ENCODE results near the gene MPP4.

Gene MPP4

DNA sequence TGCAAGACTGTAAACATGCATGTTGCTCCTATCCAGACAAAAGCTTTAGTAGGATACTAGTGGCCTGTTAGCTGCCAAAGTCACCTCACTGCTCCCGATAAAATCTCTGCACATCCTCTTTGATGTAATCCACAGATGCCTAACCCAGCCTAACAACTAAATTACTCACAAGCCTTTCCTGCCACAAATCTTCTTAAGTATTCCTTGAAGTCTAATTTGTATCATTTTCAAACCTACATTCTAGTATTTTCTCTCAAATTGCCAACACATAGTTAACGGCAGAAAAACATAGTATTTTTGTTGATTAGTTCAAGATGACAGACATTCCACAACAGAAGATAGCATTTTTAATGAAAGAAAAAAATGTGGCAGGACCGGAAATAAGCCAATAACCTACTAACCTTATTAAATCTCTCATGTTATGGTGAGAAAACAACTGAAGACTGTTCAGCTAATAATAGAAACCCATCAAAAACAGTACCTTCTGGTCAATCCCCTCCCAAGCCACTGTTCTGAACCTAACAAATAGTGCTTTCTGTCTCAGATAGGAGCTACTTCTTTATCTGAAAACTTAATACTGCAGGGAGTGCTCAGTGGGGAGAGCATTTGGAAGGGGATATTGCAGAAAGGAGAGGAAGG lies at the start of gene MPP4:
MPP4 (minus strand) TSS at position 57 of the 639 bp plus-strand sequence. CDS start 4,690 bp downstream, outside the sequence.
- ATAC-seq, result peak; percentile 65
- TF ChIP-seq ESRRG (CRISPR knock-in tag; IDR thresholded peaks at IDR 0.05) (no peak), TCF4 (CRISPR knock-in tag; IDR thresholded peaks at IDR 0.05; ENCODE audit: borderline replicate concordance) (peak; percentile 72; the same call in 1 of the 2 replicates), ZFP3 (CRISPR knock-in tag; IDR thresholded peaks at IDR 0.05) (no peak), ZNF565 (CRISPR knock-in tag; conservative IDR thresholded peaks at IDR 0.05; ENCODE audit: low read depth) (no peak), TSHZ2 (CRISPR knock-in tag; IDR thresholded peaks at IDR 0.05) (no peak), CREB5 (CRISPR knock-in tag; IDR thresholded peaks at IDR 0.05; ENCODE audit: low read depth) (0 out of 2 replicates have a peak, but pooled peaks have one; percentile 38), ZNF70 (CRISPR knock-in tag; IDR thresholded peaks at IDR 0.05) (peak; percentile 77), OSR1 (CRISPR knock-in tag; IDR thresholded peaks at IDR 0.05) (no peak), SNAI2 (CRISPR knock-in tag; IDR thresholded peaks at IDR 0.05) (no peak), ZFP30 (CRISPR knock-in tag; IDR thresholded peaks at IDR 0.05) (no peak), TOX (CRISPR knock-in tag; IDR thresholded peaks at IDR 0.05; ENCODE audit: borderline replicate concordance) (peak; percentile 48; the same call in 1 of the 2 replicates), RARB (CRISPR knock-in tag; IDR thresholded peaks at IDR 0.05) (0 out of 2 replicates have a peak, but pooled peaks have one; percentile 39), ISL1 (CRISPR knock-in tag; IDR thresholded peaks at IDR 0.05) (peak; percentile 83), ARNTL (CRISPR knock-in tag; IDR thresholded peaks at IDR 0.05; ENCODE audit: borderline replicate concordance, low read depth) (no peak), BACH2 (CRISPR knock-in tag; IDR thresholded peaks at IDR 0.05; ENCODE audit: borderline replicate concordance) (no peak), POU6F1 (CRISPR knock-in tag; IDR thresholded peaks at IDR 0.05; ENCODE audit: borderline replicate concordance, low read depth) (no peak), CSDC2 (CRISPR knock-in tag; IDR thresholded peaks at IDR 0.05) (no peak), PATZ1 (CRISPR knock-in tag; IDR thresholded peaks at IDR 0.05; ENCODE audit: borderline replicate concordance) (no peak), PPARA (CRISPR knock-in tag; IDR thresholded peaks at IDR 0.05; ENCODE audit: borderline replicate concordance) (no peak), ZC3H10 (CRISPR knock-in tag; IDR thresholded peaks at IDR 0.05) (peak; percentile 67; the same call in 1 of the 2 replicates), ZNF8 (CRISPR knock-in tag; IDR thresholded peaks at IDR 0.05) (no peak), GLIS3 (CRISPR knock-in tag; IDR thresholded peaks at IDR 0.05) (no peak)
- TF ChIP-seq, protein P1, sequence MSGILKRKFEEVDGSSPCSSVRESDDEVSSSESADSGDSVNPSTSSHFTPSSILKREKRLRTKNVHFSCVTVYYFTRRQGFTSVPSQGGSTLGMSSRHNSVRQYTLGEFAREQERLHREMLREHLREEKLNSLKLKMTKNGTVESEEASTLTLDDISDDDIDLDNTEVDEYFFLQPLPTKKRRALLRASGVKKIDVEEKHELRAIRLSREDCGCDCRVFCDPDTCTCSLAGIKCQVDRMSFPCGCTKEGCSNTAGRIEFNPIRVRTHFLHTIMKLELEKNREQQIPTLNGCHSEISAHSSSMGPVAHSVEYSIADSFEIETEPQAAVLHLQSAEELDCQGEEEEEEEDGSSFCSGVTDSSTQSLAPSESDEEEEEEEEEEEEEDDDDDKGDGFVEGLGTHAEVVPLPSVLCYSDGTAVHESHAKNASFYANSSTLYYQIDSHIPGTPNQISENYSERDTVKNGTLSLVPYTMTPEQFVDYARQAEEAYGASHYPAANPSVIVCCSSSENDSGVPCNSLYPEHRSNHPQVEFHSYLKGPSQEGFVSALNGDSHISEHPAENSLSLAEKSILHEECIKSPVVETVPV (CRISPR knock-in tag; IDR thresholded peaks at IDR 0.05), result peak; percentile 32; the same call in 1 of the 2 replicates

DNA sequence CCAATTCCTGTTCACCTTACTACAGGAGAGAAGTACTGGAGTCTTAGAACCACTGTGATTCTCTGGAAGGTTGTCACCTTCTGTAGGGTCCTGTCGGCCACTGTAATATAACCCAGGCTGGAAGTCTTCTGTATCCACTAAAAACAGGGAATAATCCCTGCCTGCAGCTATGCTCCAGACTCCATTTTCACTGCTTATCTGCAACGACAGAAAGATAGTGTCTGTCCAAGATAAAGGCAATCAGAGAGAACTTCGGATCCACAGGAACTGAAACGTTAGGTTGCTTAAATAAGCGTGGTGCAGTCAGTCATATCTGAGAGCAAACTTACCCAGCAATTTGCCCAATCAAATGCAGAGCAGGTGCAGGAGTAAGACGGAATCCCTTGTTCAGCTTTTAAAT lies 48.1 kb upstream of the MPP4 start:
- ATAC-seq, result no peak
- TF ChIP-seq PPARA (CRISPR knock-in tag; IDR thresholded peaks at IDR 0.05; ENCODE audit: borderline replicate concordance), result no peak
- TF ChIP-seq SNAI2 (CRISPR knock-in tag; IDR thresholded peaks at IDR 0.05), result no peak
- no peak for TF ChIP-seq TCF4 (CRISPR knock-in tag; IDR thresholded peaks at IDR 0.05; ENCODE audit: borderline replicate concordance)
- TF ChIP-seq TOX (CRISPR knock-in tag; IDR thresholded peaks at IDR 0.05; ENCODE audit: borderline replicate concordance), result no peak

All from SK-N-SH treated with all-trans-retinoic acid at 6 μM for 48 hours (cell line).